ENCODE results near the gene PDCD1. TPM values are rescaled to one million over a fixed set of nuclear protein-coding genes. Genes with fewer than 3 reads are reported as not detected.

PDCD1 gene
- total and polyA plus RNA-seq, 7 donors, result 0.14 to 3.2 (median 0.67) TPM; not detected in 3

GRCh38 chr2:241901500-241902351, 43.0 kb upstream of the PDCD1 start:
- Histone ChIP-seq H3K4me3 (peak overlapping the region in 3 of 4 donors; percentile 28 to 48 (median 30)), H3K27ac (no peak overlapping the region), H3K9me3 (no peaks in the 10 kb centered on the region), H3K27me3 (peaks cover 0 to 10% (median 0%) of the 10 kb centered on the region in 3 donors), H3K36me3 (no peaks in the 10 kb centered on the region), H3K4me1 (peaks cover 0 to 13% (median 8%) of the 10 kb centered on the region in 4 donors)
- no peak for DNase-seq
- WGBS, 2 donors, result 63 to 70% methylated on average over 54 of the region's 54 CpGs
- TF ChIP-seq POLR2AphosphoS5 (IDR thresholded peaks at IDR 0.05), result no peak
- TF ChIP-seq EP300 (IDR thresholded peaks at IDR 0.05), result no peak
- intact Hi-C loops (cut with DNase I), result no loop called here

- Histone ChIP-seq H3K36me3 (no peaks in the 10 kb centered on the region), H3K27ac (no peak overlapping the region), H3K4me1 (peaks cover 0 to 13% (median 8%) of the 10 kb centered on the region in 4 donors), H3K27me3 (peaks cover 0 to 10% (median 0%) of the 10 kb centered on the region in 3 donors), H3K4me3 (no peak overlapping the region), H3K9me3 (no peaks in the 10 kb centered on the region)
- TF ChIP-seq POLR2A (IDR thresholded peaks at IDR 0.05) (no peak), EP300 (IDR thresholded peaks at IDR 0.05) (no peak), POLR2AphosphoS5 (IDR thresholded peaks at IDR 0.05) (no peak)
- TF ChIP-seq, protein P1, sequence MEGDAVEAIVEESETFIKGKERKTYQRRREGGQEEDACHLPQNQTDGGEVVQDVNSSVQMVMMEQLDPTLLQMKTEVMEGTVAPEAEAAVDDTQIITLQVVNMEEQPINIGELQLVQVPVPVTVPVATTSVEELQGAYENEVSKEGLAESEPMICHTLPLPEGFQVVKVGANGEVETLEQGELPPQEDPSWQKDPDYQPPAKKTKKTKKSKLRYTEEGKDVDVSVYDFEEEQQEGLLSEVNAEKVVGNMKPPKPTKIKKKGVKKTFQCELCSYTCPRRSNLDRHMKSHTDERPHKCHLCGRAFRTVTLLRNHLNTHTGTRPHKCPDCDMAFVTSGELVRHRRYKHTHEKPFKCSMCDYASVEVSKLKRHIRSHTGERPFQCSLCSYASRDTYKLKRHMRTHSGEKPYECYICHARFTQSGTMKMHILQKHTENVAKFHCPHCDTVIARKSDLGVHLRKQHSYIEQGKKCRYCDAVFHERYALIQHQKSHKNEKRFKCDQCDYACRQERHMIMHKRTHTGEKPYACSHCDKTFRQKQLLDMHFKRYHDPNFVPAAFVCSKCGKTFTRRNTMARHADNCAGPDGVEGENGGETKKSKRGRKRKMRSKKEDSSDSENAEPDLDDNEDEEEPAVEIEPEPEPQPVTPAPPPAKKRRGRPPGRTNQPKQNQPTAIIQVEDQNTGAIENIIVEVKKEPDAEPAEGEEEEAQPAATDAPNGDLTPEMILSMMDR (IDR thresholded peaks at IDR 0.05), result no peak
- DNase-seq, result no peak
- WGBS, 2 donors, result 74 to 92% methylated on average over 21 of the region's 21 CpGs
- intact Hi-C loops (cut with DNase I), result no loop called here
These were observed 42.3 kb upstream of the PDCD1 start for GRCh38 chr2:241901018-241901380.

GRCh38 chr2:241900251-241901017, 41.7 kb upstream of the PDCD1 start:
- Histone ChIP-seq H3K27ac (no peak overlapping the region), H3K9me3 (no peaks in the 10 kb centered on the region), H3K4me1 (peaks cover 0 to 13% (median 8%) of the 10 kb centered on the region in 4 donors), H3K36me3 (no peaks in the 10 kb centered on the region), H3K4me3 (no peak overlapping the region), H3K27me3 (peaks cover 0 to 10% (median 0%) of the 10 kb centered on the region in 3 donors)
- no peak for DNase-seq
- TF ChIP-seq EP300 (IDR thresholded peaks at IDR 0.05) (no peak), POLR2AphosphoS5 (IDR thresholded peaks at IDR 0.05) (no peak), POLR2A (IDR thresholded peaks at IDR 0.05) (no peak)
- TF ChIP-seq, protein P1 (IDR thresholded peaks at IDR 0.05), result no peak
- WGBS, 2 donors, result 87 to 91% methylated on average over 32 of the region's 32 CpGs
- intact Hi-C loops (cut with DNase I), result no loop called here

DNA sequence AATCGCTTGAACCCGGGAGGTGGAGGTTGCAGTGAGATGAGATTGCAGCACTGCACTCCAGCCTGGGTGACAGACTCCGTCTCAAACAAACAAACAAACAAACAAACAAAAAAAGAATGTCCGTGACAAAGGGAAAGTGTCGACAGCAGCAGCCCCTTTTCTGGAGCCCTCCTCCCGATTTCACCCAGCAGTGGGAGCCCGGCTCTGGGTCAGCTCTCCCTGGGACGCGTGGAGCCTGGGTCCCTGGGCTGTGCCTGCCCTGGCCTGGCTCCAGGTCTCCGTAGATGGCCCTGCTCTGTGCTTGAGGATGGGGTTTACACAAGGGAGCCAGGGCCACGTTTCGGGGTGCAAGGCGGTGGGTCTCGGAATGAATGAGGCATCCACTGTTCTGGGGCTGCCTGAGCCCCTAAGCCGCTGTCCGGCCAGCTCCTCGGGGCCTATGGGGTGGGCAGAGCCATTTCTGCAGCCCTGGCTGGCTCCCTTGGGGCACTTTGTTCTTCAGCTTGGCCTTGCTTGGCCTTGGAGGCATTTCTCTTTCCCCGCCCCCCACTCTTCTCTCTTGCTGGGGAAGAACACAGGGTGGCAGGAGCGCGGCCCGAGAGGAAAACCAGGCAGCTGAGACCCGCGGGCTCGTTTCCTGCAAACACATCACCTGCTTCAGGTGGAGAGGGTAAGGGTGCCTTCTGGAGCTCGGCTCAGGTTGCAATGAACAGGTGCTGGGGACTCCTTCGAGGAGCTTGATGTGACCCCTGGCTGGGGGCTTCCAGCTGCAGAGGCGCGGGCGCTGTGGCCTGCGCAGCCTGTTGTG, 40.0 kb upstream of the PDCD1 start:
- no peak for TF ChIP-seq EP300 (IDR thresholded peaks at IDR 0.05)
- no peak for TF ChIP-seq POLR2AphosphoS5 (IDR thresholded peaks at IDR 0.05)
- TF ChIP-seq POLR2A (IDR thresholded peaks at IDR 0.05), result no peak
- TF ChIP-seq, protein P1 (IDR thresholded peaks at IDR 0.05), result no peak
- H3K27me3 ChIP-seq, result peaks cover 0 to 10% (median 0%) of the 10 kb centered on the region in 3 donors
- peak; percentile 50 for DNase-seq
- no peaks in the 10 kb centered on the region for H3K9me3 ChIP-seq
- H3K36me3 ChIP-seq, result no peaks in the 10 kb centered on the region
- H3K4me3 ChIP-seq, result no peak overlapping the region
- H3K4me1 ChIP-seq, result peaks cover 0 to 13% (median 8%) of the 10 kb centered on the region in 4 donors
- WGBS, 2 donors, result 91 to 92% methylated on average over 30 of the region's 30 CpGs
- H3K27ac ChIP-seq, result no peak overlapping the region
- intact Hi-C loops (cut with DNase I), result no loop called here

Measured in sigmoid colon (tissue), 7 donors.